Endodermal cell (in vitro differentiated cells): ENCODE measurements around the gene BMPER. TPM values are rescaled to one million over a fixed set of nuclear protein-coding genes. Genes with fewer than 3 reads are reported as not detected.

Source experiments
- DNase-seq: peaks from one replicate; pipeline ENCODE4 v3.0.0-alpha.2; 2017
- H3K27ac ChIP-seq: 2 replicates; pipeline ENCODE4 v1.5.1; 2013; ENCODE audit warnings: mild to moderate bottlenecking, low read depth, low read length, moderate library complexity
- H3K27me3 ChIP-seq: 2 replicates; pipeline ENCODE4 v1.6.1; 2013; ENCODE audit warnings: mild to moderate bottlenecking, low read length, moderate library complexity; ENCODE audit not compliant: insufficient read depth, control insufficient read depth, poor library complexity, severe bottlenecking
- H3K36me3 ChIP-seq: 2 replicates; pipeline ENCODE4 v1.7.0; 2013; ENCODE audit warnings: mild to moderate bottlenecking, low read length, moderate library complexity; ENCODE audit not compliant: control insufficient read depth, insufficient read depth
- H3K4me1 ChIP-seq: one replicate; pipeline ENCODE4 v1.7.0; 2013; ENCODE audit warnings: low read length; ENCODE audit not compliant: control insufficient read depth, insufficient read depth
- H3K4me3 ChIP-seq: 2 replicates; pipeline ENCODE4 v1.5.1; 2013; ENCODE audit warnings: mild to moderate bottlenecking, low read length, moderate library complexity
- H3K9ac ChIP-seq: 2 replicates; pipeline ENCODE4 v1.6.1; 2013; ENCODE audit warnings: mild to moderate bottlenecking, low read length, moderate library complexity; ENCODE audit not compliant: poor library complexity, severe bottlenecking; ENCODE audit errors: extremely low read depth
- H3K9me3 ChIP-seq: 2 replicates; pipeline ENCODE4 v1.6.1; 2013; ENCODE audit warnings: mild to moderate bottlenecking, low read length, moderate library complexity; ENCODE audit not compliant: control insufficient read depth
- H3K27ac Mint-ChIP-seq: 2 replicates; pipeline ENCODE4 v1.8.0; 2020; ENCODE audit warnings: mixed read lengths
- H3K27me3 Mint-ChIP-seq: 2 replicates; pipeline ENCODE4 v1.8.0; 2021; ENCODE audit warnings: mild to moderate bottlenecking, mixed read lengths; ENCODE audit not compliant: insufficient read depth
- H3K36me3 Mint-ChIP-seq: 2 replicates; pipeline ENCODE4 v1.8.0; 2020; ENCODE audit warnings: low read depth, mixed read lengths
- H3K4me1 Mint-ChIP-seq: 2 replicates; pipeline ENCODE4 v1.8.0; 2020; ENCODE audit warnings: mixed read lengths
- H3K4me3 Mint-ChIP-seq: 2 replicates; pipeline ENCODE4 v1.8.0; 2020; ENCODE audit warnings: mild to moderate bottlenecking, moderate library complexity, mixed read lengths
- H3K9me3 Mint-ChIP-seq: 2 replicates; pipeline ENCODE4 v1.8.0; 2020; ENCODE audit warnings: mild to moderate bottlenecking, mixed read lengths
- CTCF ChIP-seq: fragments of 200-600 bp; sonication (generic); conservative IDR thresholded peaks from 2 replicates; pipeline ENCODE4 v1.5.0; 2021; ENCODE audit warnings: antibody characterized with exemption, mild to moderate bottlenecking
- WGBS, 2 experiments: methylation state at CpG; one replicate each; pipeline versions ENCODE4 v1.1.5 to v1.1.7; 2013; ENCODE audit warnings: missing lambda C conversion rate in 2 of 2, mixed read lengths in 1 of 2; ENCODE audit not compliant: insufficient coverage in 1 of 2, insufficient read length in 1 of 2; 5-methylcytosine and 5-hydroxymethylcytosine counted together
- total RNA-seq, 2 donors: library from RNA; stranded (reverse); fragmentation: NEBNext Ultra II Directional in 1 of 2; extraction: Animal tissue kit (Norgen Biotek cat#: 25700) in 1 of 2; gene quantifications; 2 replicates in 1 of 2; 3 replicates in 1 of 2; pipeline ENCODE4 v1.2.1, GENCODE V29; 2021

BMPER gene
- total RNA-seq, 2 donors from 2014 or later = 71.2 to 72.2 TPM

DNA sequence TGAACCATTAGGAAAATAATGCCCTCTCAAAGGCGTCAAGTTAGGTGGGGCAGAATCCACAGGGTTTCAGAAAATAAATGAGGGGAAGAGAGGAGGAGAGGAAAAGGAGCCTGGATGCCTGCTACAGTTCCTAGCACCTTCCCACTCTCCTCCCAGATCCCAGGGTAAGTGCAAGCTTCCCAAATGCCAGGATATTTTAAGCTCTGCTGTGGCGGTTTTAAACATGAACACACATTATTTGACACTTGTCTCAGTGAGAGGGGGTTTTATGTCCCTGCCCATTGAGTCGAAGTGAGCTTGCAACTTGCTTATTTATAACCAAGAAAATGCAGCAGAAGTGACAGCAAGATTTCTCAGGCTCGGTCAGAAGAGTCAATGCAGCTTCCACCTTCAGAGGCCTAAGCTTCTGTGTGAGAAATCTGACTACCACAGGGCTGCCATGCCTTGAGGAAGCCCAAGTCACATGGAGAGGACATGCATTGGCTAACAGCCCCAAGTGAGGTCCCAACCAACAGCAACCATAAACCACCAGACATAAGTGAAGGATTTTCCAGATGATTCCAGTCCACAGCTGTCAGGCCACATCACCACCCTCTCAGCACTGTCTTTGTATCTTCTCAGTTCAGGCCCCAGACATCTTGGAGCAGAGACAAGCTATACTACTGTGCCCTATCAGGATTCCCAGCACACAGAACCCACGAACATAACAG, 17.9 kb upstream of the BMPER start:
- whole genome bisulfite sequencing, 2 experiments = 88 to 91% methylated on average over 3 to 5 of the region's 5 CpGs
- TF ChIP-seq CTCF = no peak
- Histone ChIP-seq H3K27ac (no peak overlapping the region), H3K27me3 (no peaks in the 10 kb centered on the region), H3K9ac (no peak overlapping the region), H3K4me1 (peaks cover 7% of the 10 kb centered on the region), H3K4me3 (no peak overlapping the region), H3K36me3 (no peaks in the 10 kb centered on the region), H3K9me3 (no peaks in the 10 kb centered on the region)
- no peaks in the 10 kb centered on the region for H3K27me3 Mint-ChIP-seq
- H3K27ac Mint-ChIP-seq = no peak overlapping the region
- no peaks in the 10 kb centered on the region for H3K9me3 Mint-ChIP-seq
- H3K4me1 Mint-ChIP-seq = peaks cover 49% of the 10 kb centered on the region
- H3K4me3 Mint-ChIP-seq = no peak overlapping the region
- DNase-seq = no peak
- no peaks in the 10 kb centered on the region for H3K36me3 Mint-ChIP-seq

DNA sequence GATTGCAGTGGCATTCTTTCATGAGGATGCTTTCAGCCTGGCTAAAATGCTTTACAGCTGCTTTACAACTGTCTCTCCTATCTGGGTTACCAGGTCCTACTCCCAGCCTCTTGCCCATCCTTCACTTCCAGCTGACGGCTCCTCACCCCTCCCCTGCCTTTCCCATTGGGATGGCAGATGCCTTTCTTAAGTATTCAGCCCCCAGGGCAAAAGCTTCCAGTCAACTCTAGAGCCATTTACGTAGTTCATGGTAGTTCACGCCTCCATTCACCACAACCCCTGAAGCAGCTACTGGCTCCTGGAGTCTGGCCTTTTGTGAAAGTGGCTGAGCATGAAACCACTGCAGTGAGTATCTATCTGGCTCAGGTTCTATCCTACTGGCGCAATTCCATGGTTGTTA, 17.2 kb upstream of the BMPER start:
- no peaks in the 10 kb centered on the region for H3K27me3 ChIP-seq
- no peak overlapping the region for H3K4me3 ChIP-seq
- DNase-seq = peak; percentile 79
- Mint-ChIP-seq H3K9me3 (no peaks in the 10 kb centered on the region), H3K27me3 (no peaks in the 10 kb centered on the region), H3K36me3 (no peaks in the 10 kb centered on the region), H3K4me3 (no peak overlapping the region), H3K27ac (no peak overlapping the region), H3K4me1 (peaks cover 53% of the 10 kb centered on the region)
- H3K9me3 ChIP-seq = no peaks in the 10 kb centered on the region
- TF ChIP-seq CTCF = no peak
- H3K4me1 ChIP-seq = peaks cover 7% of the 10 kb centered on the region
- no peak overlapping the region for H3K27ac ChIP-seq
- no peak overlapping the region for H3K9ac ChIP-seq
- 84 to 85% methylated on average over 3 to 4 of the region's 4 CpGs for WGBS, 2 experiments
- no peaks in the 10 kb centered on the region for H3K36me3 ChIP-seq

- Histone ChIP-seq H3K36me3 (no peaks in the 10 kb centered on the region), H3K27me3 (no peaks in the 10 kb centered on the region), H3K9me3 (no peaks in the 10 kb centered on the region), H3K9ac (no peak overlapping the region), H3K4me3 (no peak overlapping the region), H3K27ac (no peak overlapping the region), H3K4me1 (peaks cover 5% of the 10 kb centered on the region)
- no peak for DNase-seq
- WGBS, 2 experiments = 90 to 93% methylated on average over 2 to 4 of the region's 4 CpGs
- H3K27ac Mint-ChIP-seq = no peak overlapping the region
- H3K4me3 Mint-ChIP-seq = no peak overlapping the region
- H3K9me3 Mint-ChIP-seq = no peaks in the 10 kb centered on the region
- H3K36me3 Mint-ChIP-seq = no peaks in the 10 kb centered on the region
- H3K4me1 Mint-ChIP-seq = peaks cover 54% of the 10 kb centered on the region
- no peaks in the 10 kb centered on the region for H3K27me3 Mint-ChIP-seq
- no peak for TF ChIP-seq CTCF
Measured at GRCh38 chr7:33892945-33893344, 12.4 kb upstream of the BMPER start.
